GM18498 (cell line): ENCODE data around the gene ZNF318.

Experiments
- ATAC-seq: cut with Tn5 transposase; IDR thresholded peaks from one replicate; pipeline ENCODE4 v1.9.1; 2021; ENCODE audit warnings: mild to moderate bottlenecking, moderate library complexity; ENCODE audit not compliant: unreplicated experiment

Gene ZNF318

GRCh38 chr6:43301081-43301870 is 68.2 kb downstream of the ZNF318 start:
- no peak for ATAC-seq

DNA sequence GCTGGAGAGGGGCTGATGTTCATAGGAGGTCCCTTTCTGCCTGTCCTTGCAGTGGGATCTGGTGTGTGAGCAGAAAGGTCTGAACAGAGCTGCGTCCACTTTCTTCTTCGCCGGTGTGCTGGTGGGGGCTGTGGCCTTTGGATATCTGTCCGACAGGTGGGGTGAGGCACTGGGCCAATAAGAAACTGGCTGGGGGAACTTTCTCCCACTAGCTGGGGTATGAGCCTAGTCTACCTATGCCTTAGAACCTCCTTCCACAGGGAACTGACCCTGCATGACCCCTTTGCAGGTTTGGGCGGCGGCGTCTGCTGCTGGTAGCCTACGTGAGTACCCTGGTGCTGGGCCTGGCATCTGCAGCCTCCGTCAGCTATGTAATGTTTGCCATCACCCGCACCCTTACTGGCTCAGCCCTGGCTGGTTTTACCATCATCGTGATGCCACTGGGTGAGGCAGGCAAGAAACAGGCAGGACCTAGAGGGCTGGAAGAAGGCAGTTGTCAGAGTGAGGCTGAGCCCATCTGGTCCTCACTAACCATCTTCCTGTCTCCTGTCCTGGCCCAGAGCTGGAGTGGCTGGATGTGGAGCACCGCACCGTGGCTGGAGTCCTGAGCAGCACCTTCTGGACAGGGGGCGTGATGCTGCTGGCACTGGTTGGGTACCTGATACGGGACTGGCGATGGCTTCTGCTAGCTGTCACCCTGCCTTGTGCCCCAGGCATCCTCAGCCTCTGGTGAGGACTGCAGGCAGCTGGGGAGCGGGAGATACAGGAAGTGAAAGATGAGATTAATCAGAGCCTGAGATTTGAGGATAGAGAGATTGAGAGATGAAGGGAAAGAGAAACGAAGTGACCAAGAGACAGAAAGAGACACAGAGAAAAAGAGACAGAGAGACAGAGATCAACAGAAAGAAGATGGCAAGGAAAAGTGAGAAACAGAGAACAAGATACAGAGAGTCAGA is 69.8 kb downstream of the ZNF318 start:
- no peak for ATAC-seq

- ATAC-seq = no peak
Observed at GRCh38 chr6:43298565-43299337, 70.7 kb downstream of the ZNF318 start.

GRCh38 chr6:43297644-43298564 is 71.5 kb downstream of the ZNF318 start, which contains the start of gene SLC22A7:
Gene SLC22A7, plus strand, starts transcription at chr6:43298260. Its CDS starts 99 bp downstream, at chr6:43298359.
- ATAC-seq = no peak

DNA sequence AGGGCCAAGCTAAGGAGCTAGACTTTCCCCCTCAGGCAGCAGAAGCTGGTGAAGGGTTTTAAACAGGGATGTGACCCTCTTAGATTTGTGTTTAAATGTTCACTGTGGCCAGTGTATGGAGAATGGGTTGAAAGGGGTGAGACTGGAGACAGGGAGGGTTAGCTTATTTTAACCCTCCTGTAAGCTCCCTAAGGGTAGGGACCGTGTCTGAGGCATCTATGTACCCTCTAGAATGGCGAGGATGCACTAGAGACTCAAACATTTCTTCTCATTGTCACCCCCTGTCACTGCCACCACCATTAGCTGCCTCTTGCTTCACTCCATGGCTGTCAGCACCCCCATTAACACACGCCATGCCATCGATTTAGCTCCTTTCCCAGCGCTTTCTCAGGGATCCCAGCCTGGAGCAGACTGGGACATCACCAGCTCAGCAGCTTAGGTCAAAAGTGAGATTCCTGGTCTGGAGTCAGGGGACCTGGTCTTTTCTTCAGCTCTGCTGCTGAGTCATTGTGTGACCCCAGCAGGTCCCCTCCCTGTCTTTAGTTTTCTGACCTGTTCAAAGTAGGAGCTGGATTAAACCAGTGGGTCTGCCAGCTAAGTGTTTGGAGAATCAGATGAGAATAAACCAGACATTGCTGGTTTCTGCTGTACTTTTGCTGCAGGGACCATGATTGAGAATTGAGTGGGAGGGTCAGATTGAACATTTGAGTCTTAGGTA is 72.5 kb downstream of the ZNF318 start:
- no peak for ATAC-seq

DNA sequence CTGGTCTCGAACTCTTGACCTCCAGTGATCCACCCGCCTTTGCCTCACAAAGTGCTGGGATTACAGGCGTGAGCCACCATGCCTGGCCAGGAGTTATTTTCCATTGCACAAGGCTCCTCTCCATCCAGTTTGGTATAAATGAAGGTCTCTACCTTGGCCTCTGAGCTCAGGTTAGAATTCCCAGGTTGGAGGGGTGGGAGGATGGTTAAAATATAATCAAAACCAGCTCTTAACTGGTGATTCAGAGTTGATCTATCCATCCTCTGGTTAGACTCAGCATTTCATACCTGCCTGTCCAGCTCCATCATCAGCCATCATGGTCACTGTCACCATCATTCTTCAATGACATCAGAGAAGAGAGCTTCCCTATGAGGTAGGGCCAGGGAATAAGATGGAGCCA is 74.0 kb downstream of the ZNF318 start:
- no peak for ATAC-seq

DNA sequence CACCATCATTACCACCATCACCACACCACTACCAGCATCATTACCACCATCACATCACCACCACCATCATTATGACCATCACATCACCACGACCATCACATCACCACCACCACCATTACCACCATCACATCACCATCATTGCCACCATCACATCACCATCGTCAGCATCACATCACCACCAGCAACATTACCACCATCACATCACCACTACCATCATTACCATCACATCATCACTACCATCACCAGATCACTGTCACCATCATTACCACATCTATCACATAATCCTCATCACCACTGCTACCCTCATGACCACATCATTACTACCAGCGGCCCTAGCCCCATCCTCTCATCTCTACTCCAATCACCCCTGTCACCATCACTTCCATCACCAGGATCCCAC is 74.9 kb downstream of the ZNF318 start:
- no peak for ATAC-seq

GRCh38 chr6:43293698-43294097 is 75.7 kb downstream of the ZNF318 start:
- no peak for ATAC-seq

DNA sequence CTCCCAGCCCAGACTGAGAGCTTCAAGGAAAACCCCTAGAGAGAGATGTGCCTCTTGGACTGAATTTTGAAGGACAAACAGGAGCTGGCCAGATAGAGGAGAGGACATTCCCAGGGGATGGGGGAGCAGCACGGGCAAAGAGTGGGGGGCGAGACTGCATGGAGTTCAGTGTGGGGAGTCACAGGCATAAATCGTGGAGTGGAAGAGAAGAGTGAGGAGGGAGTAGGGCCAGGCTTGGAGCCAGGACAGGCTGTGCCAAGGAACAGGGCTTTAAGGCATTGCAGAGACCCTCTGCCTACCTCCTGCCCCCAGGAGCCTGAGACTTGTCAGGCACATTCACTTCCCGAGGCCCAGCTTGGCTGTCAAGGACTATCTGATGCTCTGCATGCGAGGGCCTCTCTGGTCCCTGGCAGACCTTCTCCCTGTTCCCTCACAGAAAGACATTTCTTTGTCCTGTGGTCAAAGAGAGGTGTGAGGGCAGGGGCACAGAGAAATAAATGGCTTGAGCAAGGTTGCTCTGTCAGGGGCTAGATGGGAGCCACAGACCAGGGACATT is 76.6 kb downstream of the ZNF318 start:
- no peak for ATAC-seq

DNA sequence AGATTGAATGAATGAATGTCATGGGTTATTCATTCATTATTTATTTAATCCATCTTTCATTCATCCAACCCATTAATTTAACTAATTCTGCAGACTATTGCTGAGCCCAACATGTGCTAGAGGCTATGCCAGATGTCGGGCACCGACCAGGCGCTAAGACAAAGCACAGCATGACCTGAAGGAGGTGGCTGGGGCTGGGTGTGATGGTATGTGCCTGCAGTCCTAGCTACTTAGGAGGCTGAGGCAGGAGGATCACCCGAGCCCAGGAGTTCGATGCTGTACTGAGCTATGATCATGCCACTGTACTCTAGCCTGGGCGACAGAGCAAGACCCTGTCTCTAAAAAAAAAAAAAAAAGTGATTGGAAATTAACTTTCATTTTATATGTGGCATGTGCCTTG is 77.1 kb downstream of the ZNF318 start:
- ATAC-seq = no peak

GRCh38 chr6:43291708-43292107 is 77.7 kb downstream of the ZNF318 start:
- ATAC-seq = no peak

GRCh38 chr6:43290905-43291355 is 78.5 kb downstream of the ZNF318 start:
- no peak for ATAC-seq

- no peak for ATAC-seq
Observed at GRCh38 chr6:43290339-43290904, 79.0 kb downstream of the ZNF318 start.

DNA sequence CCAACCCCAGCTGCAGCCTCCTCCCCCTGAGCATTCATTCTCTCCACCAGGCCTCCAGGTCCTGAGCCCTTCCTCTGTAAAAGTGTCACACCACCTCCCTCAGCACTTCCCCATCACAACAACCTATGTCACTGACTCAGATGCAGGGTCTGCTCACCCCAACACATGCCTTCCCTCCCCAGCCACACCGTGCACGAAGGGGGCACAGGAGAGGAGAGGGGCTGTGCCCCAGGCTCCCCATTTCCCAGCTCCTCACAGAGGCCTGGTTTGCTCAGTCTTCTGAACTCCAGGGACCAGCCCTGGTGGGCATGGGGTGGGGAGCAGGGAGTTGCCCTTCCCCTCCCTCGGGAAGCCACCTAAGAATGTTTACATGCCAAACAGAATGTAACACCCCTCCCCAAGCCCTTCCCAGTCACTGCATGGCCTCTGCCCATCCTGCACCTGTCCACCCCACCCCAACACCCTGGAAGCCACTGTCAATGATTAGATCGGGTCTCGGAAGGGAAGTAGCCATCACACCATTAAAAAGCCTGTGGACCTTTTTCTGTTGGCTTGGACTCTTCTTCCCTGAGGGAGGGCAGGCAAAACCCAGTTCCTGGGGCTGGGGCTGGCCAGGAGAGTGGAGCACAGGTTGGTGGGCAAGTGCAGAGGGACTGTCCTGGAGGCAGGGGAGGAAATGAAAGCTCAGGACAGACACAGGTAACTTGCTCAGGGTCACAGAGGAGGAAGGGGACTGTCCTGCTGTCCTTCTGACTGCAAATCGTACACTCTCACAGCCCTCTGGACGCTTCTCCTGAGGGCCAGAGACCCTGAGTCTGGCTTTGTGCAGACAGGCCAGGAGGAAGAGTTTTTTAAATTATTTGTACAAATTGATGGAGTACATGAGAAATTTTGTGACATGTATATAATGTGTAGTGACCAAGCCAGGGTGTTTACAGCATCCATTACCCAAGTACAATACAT is 81.4 kb downstream of the ZNF318 start:
- ATAC-seq = no peak

GRCh38 chr6:43286980-43287716 is 82.3 kb downstream of the ZNF318 start:
- ATAC-seq = no peak

DNA sequence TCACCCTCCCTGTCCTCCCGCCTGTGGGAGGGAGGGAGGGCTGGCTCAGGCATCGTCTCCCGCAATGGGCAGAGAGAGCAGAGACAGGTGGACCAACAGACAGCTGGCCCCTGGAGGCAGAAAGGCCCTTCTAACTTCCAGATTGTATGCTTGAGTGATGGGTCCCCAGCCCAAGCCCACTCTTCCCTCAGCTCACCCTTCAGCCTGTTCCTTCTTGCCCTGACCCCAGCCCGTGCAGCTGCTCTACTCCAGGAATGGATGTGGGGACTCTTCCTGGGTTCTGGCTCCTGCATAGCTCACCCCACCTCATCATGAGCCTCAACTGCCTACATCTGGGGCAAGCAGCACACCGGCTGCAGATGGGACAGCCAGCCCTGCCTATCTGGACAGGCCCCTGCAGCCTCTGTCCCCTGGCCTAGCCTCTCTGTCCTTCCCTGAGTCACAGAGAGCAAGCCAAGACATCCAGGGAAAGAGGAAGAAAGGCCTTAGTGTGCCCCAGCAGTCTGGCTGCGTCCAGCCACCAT is 82.9 kb downstream of the ZNF318 start:
- ATAC-seq = no peak
